GM12865 (cell line): ENCODE data around the gene TSHZ2.

Experiments used
- DNase-seq: peaks from one replicate; pipeline ENCODE4 v3.0.0; 2010; ENCODE audit warnings: low read depth
- H3K4me3 ChIP-seq: 2 replicates; pipeline ENCODE4 v1.5.1; 2011; ENCODE audit warnings: mild to moderate bottlenecking, low read depth, low read length, control low read depth
- CTCF ChIP-seq: IDR thresholded peaks from 2 replicates; pipeline ENCODE4 v1.5.1; 2011; ENCODE audit warnings: low read length, control low read depth, low read depth, inconsistent platforms; ENCODE audit not compliant: insufficient read depth; ENCODE audit errors: missing control alignments

The TSHZ2 gene

DNA sequence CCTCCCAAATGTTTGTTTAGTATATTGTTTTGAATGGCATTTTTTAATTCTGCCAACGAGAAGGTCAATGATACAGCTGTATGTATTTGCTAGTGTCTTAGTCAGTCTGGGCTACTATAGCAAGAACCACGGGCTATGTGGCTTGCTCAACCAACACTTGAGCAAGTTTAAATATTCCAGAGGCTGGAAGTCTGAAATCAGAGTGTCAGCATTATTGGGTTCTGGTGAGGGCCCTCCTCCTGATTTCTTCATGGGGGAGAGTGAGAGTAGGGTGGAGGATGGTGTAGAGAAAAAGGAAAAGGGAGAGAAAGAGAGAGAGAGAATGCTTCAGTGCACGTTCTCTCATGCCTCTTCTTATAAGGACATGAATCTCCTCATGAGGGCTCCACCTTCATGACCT lies 144.6 kb downstream of the TSHZ2 start:
- no peak overlapping the region for H3K4me3 ChIP-seq
- no peak for DNase-seq
- no peak for TF ChIP-seq CTCF

DNA sequence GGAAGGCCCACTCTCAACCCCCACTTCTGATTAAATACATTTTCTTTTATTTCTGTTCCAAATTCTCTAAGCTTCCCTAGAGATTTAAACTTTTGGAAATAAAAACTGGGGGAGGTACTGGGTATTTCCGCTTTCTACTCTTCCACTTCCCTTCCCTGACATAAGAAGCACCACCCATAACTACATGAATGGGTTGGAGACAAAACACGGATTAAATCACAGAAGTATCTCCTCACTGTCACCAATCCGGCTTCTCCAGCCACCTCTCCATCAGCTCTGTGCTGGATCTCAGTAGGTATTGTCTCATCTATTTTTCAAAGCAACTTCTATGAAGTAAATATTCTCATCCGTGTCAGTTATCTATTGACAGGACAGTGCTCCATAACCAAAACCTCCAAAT lies 150.7 kb downstream of the TSHZ2 start:
- no peak overlapping the region for H3K4me3 ChIP-seq
- DNase-seq, result no peak
- no peak for TF ChIP-seq CTCF

DNA sequence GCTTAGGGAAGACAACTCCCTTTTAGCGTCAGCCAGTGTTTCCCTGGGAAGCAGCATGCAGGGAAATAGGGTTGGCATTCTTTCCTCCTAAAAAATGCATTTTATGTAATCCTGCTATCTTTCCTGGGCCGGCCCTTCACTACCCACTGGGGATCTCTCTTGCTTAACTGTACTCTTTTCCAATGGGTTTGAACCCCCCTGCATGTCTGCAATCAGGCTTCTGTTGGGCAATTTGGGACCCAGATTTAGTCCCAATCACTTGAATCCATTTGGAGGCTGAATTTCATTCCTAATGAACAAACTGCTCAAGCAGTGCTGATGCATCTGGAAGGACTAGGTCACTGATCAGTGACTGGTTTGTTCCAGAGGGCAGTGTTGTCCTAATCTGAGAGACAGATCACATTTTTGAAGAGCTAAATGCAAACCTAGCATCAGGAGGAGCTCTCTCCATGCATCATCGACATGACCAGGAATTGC lies 152.0 kb downstream of the TSHZ2 start:
- no peak overlapping the region for H3K4me3 ChIP-seq
- no peak for DNase-seq
- no peak for TF ChIP-seq CTCF

DNA sequence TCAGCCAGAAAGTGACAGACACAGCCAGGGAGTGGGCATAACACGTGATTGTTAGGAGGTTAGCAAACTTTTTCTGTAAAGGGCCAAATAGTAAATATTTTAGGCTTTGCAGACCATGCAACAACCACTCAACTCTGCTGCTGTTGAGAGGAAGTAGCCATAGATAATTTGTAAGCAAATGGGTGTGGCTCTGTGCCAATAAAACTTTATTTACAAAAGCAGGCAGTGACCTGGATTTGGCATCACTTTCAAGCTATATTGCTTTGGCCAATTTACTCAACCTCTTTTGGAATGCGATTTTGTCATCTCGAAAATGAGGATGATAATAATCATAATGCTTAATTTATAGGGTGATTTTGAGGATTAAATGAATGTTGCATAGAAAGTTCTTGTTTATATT lies 152.6 kb downstream of the TSHZ2 start:
- no peak overlapping the region for H3K4me3 ChIP-seq
- no peak for TF ChIP-seq CTCF
- no peak for DNase-seq

DNA sequence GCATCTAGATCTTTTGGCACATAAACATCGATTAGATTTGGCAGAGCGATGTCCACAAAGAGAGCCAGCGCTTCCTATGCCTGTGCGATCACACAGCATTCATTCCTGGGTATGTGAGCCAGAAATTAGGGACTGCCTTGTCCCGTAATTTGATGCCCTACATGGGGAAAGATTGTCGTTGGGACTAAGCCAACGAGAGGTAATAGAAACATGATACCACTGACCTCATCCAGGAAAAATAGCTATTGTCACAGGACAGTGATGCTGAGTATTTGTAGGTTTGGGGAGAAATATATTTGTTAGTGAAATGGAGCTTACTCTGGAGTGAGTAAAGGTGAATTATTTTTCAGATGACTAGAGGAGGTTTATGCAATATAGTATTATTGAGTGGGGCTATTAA lies 154.0 kb downstream of the TSHZ2 start:
- no peak overlapping the region for H3K4me3 ChIP-seq
- DNase-seq, result no peak
- no peak for TF ChIP-seq CTCF

GRCh38 chr20:53127027-53127426 lies 154.9 kb downstream of the TSHZ2 start:
- H3K4me3 ChIP-seq, result no peak overlapping the region
- TF ChIP-seq CTCF, result no peak
- DNase-seq, result no peak

- no peak for DNase-seq
- no peak overlapping the region for H3K4me3 ChIP-seq
- TF ChIP-seq CTCF, result no peak
These were observed 155.8 kb downstream of the TSHZ2 start for GRCh38 chr20:53128004-53128403.
